Measurements from ENCODE around the gene PIAS2. TPM values are rescaled to one million over a fixed set of nuclear protein-coding genes. Genes with fewer than 3 reads are reported as not detected.

PIAS2 gene
- total and polyA plus RNA-seq, 2 of the 13 experiments (the other 11 are each of a cell fraction or from before 2014, with no cell fraction given): 12.2 to 12.7 TPM

DNA sequence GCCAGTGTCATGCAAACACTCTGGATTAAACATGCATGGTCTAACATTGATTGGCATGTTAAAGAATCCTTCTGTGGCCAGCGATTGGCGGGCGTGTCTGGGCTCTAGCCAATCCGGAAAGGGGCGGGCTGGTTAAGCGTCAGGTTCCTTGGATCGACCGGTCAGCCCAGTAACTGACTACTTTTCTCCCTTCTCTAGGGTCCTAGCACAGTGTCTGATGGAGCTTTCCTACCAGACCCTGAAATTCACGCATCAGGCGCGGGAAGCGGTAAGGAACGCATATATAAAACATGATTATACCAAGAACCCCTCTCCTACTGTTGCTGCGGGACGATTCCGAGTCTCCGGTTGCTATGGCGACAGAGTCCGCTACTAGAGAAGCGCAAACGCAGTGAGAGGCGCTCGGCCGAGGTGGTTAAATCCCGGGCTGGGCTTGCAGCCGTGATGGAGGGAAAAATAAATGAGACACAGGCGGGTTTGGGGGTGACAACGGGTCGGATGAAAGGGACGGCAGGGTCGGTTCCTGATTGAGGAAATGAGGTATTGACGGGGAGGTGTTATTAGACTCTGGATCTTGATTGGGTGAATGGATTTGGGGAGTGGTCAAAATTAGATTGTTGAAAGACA, 29.5 kb upstream of the PIAS2 start:
- Histone ChIP-seq H3K4me2 (ENCODE audit: low read depth, low read length) (peak overlapping the region; percentile 21; the same call in 1 of the 2 replicates), H3K4me3 (replicated peaks in 1 of 3; ENCODE audit: insufficient read depth in 1 of 3, low read depth in 2 of 3, low read length in 3 of 3) (no peak overlapping the region), H2AFZ (ENCODE audit: low read length) (no peak overlapping the region), H3K9me3 (ENCODE audit: low read length) (no peaks in the 10 kb centered on the region), H4K20me1 (ENCODE audit: insufficient read depth, low read length) (no peaks in the 10 kb centered on the region), H3K79me2 (ENCODE audit: insufficient read depth, low read length) (no peaks in the 10 kb centered on the region), H3K36me3 (replicated peaks in 1 of 2; ENCODE audit: control insufficient read depth in 1 of 2, insufficient read depth in 2 of 2, low read length in 2 of 2) (no peaks in the 10 kb centered on the region), H3K4me1 (ENCODE audit: insufficient read depth, low read length) (no peaks in the 10 kb centered on the region), H3K27me3 (ENCODE audit: control insufficient read depth in 1 of 2, insufficient read depth in 2 of 2, low read length in 2 of 2) (peaks cover 0 to 16% of the 10 kb centered on the region in 2 experiments; a peak in 2 of 5 replicates), H3K9ac (ENCODE audit: insufficient read depth, low read depth, low read length) (no peak overlapping the region), H3K27ac (ENCODE audit: extremely low read length, insufficient read depth, low read length) (no peak overlapping the region)
- intact Hi-C loops (cut with micrococcal nuclease; ENCODE audit: unreplicated experiment) (no loop called here), in situ Hi-C loops (cut with HindIII; ENCODE audit: extremely low pct_ligation_motif_present, low pct_unique_long_range_greater_than_20kb) (no loop called here)
- TF ChIP-seq PAWR (CRISPR knock-in tag; IDR thresholded peaks at IDR 0.05; ENCODE audit: borderline replicate concordance) (no peak), MYPOP (CRISPR knock-in tag; IDR thresholded peaks at IDR 0.05) (peak; percentile 43; the same call in 1 of the 2 replicates), RFX3 (CRISPR knock-in tag; IDR thresholded peaks at IDR 0.05) (peak; percentile 69), NFYB (CRISPR knock-in tag; IDR thresholded peaks at IDR 0.05) (peak; percentile 66), NFYC (CRISPR knock-in tag; IDR thresholded peaks at IDR 0.05) (peak; percentile 62), RFX1 (IDR thresholded peaks at IDR 0.05) (peak; percentile 63)
- TF ChIP-seq, protein P1, sequence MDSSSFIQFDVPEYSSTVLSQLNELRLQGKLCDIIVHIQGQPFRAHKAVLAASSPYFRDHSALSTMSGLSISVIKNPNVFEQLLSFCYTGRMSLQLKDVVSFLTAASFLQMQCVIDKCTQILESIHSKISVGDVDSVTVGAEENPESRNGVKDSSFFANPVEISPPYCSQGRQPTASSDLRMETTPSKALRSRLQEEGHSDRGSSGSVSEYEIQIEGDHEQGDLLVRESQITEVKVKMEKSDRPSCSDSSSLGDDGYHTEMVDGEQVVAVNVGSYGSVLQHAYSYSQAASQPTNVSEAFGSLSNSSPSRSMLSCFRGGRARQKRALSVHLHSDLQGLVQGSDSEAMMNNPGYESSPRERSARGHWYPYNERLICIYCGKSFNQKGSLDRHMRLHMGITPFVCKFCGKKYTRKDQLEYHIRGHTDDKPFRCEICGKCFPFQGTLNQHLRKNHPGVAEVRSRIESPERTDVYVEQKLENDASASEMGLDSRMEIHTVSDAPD (CRISPR knock-in tag; IDR thresholded peaks at IDR 0.05): no peak
- POLR2A ChIA-PET: no interaction called here
- ATAC-seq (peak; percentile 53), DNase-seq (ENCODE audit: low spot score) (no peak), FAIRE-seq (no peak)
- 30% methylated on average over 25 of the region's 32 CpGs for WGBS (ENCODE audit: low lambda C conversion rate)
- CTCF ChIA-PET (ENCODE audit: low intra/inter-chr PET ratio, low total read pairs): no interaction called here
- BruUV-seq (replicated peaks): no TSS peak
